ENCODE data around the gene ABCF3.

The ABCF3 gene

DNA sequence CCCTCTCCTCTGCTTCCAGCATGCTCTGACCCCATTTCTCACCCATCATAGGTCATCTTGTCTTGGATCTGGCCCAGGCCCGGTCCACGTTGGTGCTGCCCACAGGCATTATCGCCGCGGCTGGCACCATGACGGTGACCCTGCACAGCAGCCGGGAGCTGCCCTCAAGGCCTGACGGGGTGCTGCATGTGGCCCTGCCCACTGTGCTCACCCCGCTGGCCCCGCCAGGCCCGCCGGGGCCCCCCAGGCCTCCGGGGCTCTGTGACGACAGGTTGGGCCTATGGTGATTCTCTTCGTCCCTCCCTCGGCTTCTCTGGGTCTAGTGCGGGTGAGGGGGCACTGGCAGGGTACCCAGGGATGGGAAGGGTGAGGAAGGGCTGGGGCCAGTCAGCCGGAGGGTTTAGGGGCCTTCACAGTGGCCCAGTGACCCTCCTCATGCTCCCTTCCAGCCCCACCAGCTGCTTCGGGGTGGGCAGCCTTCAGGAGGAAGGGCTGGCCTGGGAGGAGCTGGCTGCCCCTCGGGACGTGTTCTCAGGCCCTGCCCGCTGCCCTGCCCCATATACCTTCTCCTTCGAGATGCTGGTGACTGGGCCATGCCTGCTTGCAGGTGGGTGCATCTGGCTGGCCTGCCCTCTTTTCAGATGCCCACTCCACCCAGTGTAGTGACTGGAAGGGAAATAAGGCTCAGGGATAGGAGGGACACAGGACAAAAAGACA is 47.3 kb downstream of the ABCF3 start:
- no peak for DNase-seq (ENCODE audit: low spot score)

DNA sequence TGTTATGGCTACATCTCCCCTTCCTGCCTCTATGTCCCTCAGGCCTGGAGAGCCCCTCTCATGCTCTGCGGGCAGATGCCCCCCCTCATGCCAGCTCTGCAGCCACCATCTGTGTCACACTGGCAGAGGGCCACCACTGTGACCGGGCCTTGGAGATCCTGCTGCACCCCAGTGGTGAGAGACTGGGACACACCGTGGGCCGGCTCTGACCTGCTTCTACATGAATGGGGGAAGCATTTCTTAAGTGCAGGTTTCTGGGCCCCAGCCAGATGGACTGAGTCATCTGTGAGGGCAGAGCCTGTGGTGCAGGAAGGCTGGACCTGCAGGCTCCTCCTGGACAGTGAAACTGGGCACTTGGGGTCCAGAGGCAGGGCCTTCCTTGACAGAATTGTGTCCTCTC is 48.2 kb downstream of the ABCF3 start:
- peak; percentile 87 for DNase-seq (ENCODE audit: low spot score)

DNA sequence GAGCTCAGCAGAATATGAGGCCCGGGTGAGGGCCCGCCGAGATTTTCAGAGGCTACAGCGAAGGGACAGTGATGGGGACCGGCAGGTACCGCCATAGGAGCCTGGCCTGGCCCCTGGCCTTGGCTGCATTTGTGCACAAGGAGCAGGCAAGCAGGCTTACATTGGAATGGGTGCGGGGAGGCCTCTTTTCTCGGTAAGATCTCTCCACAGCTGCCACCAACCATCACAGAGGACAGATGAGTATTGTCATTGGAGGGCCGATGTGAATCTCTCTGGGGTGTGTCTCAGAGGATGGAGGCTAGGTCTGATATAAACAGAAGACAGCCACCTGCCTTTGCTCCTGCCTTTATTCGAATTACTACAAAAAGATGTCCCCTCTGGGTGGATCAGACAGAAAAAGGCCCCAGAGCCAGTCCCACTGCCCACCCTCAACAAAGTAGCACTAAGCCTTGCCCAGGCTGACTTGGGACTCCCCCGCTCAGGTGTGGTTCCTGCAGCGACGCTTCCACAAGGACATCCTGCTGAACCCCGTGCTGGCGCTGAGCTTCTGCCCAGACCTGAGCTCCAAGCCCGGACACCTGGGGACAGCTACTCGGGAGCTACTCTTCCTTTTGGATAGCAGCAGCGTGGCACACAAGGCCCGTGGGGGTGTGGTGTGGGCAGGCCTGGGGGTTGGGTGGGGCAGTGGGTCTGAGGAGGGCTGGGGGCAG is 48.8 kb downstream of the ABCF3 start:
- peak; percentile 8 for DNase-seq (ENCODE audit: low spot score)

DNA sequence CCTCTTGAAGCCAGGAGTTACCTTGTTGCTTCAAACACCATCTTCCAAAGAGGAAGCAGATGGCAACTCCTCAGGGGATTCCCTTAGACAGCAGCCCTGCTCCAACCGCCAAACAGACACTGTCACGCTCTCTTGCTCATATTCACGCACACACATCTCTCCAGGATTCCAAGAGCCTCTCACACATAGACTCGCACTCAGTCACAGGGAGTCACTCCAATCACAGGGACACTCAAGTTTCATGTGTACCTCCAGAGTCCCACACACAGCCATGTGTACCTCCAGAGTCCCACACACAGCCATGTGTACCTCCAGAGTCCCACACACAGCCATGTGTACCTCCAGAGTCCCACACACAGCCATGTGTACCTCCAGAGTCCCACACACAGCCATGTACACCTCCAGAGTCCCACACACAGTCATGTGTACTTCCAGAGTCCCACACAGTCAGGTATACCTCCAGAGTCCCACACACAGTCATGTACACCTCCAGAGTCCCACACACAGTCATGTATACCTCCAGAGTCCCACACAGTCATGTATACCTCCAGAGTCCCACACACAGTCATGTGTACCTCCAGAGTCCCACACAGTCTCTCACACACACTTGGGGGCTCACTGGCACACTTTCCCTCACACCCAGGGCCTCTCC is 49.5 kb downstream of the ABCF3 start:
- no peak for DNase-seq (ENCODE audit: low spot score)

DNA sequence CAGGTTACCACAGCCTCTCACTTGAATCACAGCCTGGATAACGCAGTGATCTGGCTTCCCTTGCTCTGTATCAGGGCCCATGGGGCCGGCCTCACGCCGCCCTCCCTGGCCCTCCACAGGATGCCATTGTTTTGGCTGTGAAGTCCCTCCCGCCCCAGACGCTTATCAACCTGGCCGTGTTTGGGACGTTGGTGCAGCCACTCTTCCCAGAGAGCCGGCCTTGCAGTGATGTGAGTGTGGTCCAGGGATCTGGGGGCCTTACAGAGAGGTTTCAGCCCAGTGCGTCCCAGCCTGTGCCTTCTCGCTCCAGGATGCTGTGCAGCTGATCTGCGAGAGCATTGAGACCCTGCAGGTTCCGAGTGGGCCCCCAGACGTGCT is 50.0 kb downstream of the ABCF3 start:
- DNase-seq (ENCODE audit: low spot score) = peak; percentile 3

DNA sequence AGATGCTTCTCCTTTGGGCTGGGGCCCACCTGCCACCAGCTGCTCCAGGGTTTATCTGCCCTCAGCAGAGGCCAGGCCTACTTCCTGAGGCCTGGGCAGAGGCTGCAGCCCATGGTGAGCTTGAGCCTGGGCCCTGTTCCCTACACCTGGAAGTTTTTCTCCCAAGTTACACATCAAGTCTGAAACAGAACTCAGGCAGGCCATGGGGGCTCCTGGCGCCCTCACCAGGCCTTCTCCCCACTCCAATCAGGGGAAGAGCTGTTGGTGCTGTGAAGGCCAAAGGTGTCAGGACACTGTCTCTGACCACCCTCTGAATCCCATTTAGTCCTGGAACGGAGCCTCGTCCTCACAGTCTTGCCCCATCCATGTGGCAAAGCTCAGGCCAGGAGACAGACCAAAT is 50.6 kb downstream of the ABCF3 start:
- DNase-seq (ENCODE audit: low spot score) = no peak

DNA sequence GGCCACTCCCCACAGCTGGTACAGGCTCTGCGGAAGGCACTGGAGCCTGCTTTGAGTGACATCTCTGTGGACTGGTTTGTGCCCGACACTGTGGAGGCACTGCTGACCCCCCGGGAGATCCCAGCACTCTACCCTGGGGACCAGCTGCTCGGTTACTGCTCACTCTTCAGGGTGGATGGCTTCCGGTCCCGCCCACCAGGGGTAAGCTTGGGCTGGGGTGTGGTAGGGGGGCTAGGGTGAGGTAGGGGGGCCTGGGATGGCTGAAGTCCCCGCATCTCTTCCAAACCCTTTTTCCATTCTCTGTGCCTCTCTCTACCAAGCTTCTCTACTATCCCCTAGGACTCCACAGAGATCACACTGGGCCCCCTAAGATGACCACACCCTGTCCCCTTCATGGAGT is 51.2 kb downstream of the ABCF3 start:
- DNase-seq (ENCODE audit: low spot score) = no peak

DNA sequence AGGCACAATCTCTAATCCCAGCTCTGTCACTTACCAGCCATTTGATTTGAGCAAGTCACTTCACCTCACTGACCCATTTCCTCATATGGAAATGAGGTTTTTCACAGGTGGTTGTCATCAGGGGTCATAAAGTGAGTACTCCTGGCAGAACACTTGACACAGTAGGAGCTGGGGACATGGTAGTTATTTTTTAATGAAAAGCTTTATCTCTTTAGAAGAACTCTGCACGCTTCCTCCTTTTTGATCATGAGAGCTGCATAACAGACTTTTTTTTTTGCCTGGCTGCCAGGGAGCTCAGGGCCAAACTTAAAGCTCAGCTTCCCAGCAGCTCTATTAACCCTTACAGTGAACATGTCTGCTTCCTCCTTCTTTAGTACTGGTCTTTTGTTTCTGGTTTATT is 51.8 kb downstream of the ABCF3 start:
- no peak for DNase-seq (ENCODE audit: low spot score)

DNA sequence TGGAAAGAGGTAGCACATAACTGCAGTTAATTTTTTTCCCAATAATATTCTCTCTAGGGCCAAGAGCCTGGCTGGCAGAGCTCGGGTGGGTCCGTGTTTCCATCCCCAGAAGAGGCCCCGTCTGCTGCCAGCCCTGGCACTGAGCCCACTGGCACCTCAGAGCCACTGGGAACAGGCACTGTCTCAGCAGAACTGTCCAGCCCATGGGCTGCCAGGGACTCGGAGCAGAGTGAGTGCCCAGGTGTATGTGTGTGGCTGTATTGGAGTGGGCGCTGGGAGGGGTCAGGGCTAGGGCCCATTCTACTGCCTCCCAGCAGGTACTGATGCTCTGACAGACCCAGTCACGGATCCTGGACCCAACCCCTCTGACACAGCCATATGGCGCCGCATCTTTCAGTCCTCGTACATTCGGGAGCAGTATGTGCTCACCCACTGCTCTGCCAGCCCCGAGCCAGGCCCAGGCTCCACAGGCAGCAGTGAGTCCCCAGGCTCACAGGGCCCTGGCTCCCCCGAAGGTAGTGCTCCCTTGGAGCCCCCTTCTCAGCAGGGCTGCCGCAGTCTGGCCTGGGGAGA is 52.3 kb downstream of the ABCF3 start:
- no peak for DNase-seq (ENCODE audit: low spot score)

DNA sequence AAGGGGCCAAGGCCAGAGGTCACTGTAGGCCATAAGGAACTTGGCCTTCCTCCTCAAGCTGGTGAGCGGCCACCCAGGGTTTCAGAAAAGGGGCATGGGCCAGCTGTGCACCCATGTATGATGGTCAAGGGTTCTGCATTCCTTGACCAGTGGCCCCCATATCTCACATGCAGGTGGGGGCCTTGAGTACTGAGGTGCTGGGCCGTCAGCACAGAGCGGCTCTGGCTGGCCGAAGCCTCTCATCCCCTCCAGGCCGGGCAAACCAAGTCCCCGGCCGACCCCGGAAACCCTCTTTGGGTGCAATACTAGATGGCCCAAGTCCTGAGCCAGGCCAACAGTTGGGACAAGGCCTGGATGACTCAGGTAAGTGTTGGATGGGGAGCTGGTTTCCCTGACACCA is 53.2 kb downstream of the ABCF3 start:
- no peak for DNase-seq (ENCODE audit: low spot score)

DNA sequence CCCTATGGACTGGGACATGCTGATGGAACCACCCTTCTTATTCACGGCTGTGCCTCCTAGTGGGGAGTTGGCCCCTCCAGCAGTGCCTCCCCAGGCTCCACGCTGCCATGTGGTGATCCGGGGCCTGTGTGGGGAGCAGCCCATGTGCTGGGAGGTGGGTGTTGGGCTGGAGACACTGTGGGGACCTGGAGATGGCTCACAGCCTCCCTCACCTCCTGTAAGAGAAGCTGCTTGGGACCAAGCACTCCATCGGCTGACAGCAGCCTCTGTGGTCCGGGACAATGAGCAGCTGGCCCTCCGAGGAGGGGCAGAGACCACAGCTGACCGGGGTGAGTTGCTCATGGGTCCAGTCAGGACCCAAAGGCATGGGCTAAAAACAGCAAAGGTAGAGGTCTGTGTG is 53.7 kb downstream of the ABCF3 start:
- no peak for DNase-seq (ENCODE audit: low spot score)

DNA sequence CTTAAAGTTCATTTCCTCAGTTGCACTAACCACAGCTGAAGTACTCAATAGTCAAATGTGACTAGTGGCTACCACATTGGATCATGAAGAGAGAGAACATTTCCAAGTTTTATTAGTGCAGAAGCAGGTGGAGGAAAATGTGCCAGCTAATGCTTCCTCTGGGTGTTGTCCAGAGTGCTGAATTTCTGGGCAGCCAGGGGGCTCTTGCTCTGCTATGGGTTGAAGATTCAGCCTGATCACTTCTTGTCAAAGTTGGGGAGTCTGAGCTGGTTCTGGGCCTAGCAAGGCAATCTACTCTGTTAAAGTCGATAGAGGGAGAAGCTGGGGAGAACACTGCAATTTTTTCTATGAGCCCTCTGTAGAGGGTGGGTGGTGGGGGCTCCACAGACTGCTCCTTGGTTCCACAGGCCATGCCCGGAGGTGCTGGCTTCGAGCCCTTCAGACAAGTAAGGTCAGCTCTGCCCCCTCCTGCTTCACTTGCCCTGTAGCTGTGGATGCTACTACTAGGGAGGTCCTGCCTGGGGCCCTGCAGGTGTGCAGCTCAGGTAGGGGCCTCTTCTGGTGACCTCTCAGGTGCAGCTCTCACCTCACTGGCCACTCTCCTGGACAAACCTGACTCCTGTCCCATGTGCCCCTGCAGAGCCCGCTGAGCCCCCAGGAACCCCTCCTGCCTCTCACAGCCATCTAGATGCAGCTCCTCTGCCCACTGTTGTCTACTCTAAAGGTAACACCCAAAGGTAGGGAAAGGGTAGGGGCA is 54.6 kb downstream of the ABCF3 start:
- DNase-seq (ENCODE audit: low spot score) = peak; percentile 61

DNA sequence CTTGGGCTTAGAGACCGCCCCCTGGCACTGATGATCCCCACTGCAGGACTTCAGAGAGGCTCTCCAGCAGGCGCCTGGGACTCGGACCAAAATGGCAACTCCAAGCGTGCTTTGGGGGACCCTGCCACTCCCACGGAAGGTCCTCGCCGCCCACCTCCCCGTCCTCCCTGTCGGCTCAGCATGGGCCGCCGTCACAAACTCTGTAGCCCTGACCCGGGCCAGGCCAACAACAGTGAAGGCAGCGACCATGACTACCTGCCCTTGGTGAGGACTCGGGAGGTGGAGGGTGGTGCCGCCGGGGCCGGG is 55.1 kb downstream of the ABCF3 start:
- no peak for DNase-seq (ENCODE audit: low spot score)

DNA sequence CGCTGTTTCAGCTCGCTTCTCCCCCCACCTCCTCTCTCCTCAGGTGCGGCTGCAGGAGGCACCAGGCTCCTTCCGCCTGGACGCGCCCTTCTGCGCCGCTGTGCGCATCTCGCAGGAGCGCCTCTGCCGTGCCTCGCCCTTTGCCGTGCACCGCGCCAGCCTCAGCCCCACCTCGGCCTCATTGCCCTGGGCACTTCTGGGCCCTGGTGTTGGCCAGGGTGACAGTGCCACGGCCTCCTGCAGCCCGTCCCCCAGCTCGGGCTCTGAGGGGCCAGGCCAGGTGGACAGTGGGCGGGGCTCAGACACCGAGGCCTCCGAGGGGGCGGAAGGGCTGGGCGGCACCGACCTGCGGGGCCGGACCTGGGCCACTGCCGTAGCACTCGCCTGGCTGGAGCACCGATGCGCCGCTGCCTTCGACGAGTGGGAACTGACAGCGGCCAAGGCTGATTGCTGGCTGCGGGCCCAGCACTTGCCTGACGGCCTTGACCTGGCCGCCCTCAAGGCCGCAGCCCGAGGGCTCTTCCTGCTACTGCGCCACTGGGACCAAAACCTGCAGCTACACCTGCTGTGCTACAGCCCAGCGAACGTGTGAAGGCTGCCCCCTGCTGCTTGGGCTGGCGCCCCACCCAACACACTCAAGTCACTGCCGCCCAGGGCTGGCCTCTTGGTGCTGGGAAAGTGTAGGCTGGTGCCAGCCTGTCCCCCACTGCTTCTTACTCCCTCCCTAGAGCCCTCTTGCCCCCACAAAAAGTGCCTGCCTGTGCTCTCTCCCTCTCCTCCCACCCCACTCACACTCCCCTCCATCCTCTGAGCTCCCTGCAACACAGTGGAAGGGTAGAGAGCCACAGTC is 55.7 kb downstream of the ABCF3 start:
- peak; percentile 47 for DNase-seq (ENCODE audit: low spot score)

DNA sequence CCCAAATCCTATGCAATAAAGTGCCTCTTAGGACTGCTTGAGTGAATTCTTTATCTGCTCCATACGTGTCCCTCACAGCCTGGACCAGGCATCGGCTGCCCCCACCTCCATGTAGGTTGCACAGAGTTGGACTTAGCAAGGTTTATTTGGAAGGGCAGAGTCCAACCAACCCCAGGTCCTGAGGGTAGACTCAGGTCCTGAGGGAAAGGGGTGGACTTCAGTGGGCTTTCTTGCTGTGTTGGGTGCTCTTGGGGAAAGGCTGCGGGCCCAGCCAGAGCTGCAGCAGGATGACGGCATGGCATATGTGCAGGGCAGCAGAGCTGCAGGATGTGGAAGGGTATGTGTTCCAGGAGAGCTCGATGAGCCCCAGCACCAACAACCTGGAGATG is 56.3 kb downstream of the ABCF3 start:
- DNase-seq (ENCODE audit: low spot score) = no peak
